Measurements from ENCODE around the gene ERGIC2.
"Not testable (repeated sequence)": the region's sequence is repeated elsewhere in the genome, so short reads cannot be mapped to it uniquely, and the experiment has no call there.

The ERGIC2 gene

GRCh38 chr12:29380536-29381523 is at the start of gene ERGIC2:
TSS of gene ERGIC2 (minus strand) at chr12:29381172. CDS start at chr12:29371633, 9,539 bp downstream.
- DNase-seq, result peak; percentile 96

DNA sequence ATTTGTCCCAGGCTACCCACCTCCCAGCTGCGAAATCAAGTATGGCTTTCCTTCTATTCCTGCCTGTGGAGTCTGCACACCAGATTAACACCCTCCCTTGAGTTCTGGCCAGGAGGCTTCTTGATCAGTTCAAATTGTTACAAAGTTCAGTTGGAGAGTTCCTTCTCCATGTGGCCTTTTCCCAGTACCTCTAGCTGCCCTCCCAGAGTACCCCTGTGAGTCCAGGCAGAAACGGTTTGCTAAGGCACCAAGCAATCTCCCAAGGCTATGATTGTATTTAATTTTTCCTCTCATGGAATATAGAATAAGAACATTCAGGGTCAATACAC is 49.7 kb upstream of the ERGIC2 start:
- no peak for DNase-seq

DNA sequence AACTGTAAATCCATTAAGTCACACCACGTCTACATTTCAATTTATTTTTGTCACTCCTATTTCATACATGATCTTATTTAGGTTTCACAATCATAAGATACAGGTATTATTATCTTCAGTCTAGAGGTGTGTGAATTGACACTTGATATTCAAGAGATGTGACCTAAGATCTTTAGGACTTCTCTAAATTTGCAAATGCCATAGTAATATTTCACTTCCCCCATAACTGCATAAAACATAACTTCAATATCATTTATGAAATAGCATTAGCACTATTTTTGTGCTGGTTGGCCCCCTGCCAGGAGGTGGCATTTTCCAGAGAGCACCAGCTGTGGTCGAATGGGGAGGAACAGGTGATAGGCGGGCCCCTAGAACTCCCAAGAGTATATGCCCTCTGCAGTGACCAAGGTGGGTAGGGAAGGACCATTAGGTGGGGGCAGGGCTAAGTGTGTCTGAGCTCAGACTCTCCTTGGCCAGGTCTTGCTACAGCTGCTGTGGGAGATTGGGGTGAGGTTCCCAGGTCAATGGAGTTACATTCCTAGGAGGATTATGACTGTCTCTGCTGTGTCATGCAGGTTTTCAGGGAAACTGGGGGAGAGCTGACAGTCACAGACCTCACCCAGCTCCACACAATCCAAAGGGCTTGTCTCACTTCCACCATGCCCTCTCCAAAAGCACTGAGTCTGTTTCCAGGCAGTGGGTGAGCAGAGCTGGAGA is 49.2 kb upstream of the ERGIC2 start:
- DNase-seq, result no peak

DNA sequence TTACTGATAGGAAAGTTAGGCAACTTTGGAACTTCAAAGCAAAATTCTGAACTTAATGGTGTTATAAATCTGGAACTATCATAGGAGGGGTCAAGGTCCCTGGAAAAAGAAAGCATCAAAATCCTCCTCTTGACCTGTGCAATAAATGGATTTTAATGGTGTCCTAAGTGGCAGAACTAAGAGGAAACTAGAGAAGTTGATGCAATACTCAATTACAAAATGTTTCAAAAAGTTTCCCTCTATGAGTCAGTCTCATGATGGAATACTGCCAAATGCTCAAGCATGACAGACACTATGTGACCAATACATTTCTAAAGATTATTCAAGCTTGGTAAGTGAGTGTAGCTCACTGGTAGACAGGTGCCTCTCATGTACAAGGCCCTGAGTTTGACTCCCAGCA is 47.7 kb upstream of the ERGIC2 start:
- no peak for DNase-seq

DNA sequence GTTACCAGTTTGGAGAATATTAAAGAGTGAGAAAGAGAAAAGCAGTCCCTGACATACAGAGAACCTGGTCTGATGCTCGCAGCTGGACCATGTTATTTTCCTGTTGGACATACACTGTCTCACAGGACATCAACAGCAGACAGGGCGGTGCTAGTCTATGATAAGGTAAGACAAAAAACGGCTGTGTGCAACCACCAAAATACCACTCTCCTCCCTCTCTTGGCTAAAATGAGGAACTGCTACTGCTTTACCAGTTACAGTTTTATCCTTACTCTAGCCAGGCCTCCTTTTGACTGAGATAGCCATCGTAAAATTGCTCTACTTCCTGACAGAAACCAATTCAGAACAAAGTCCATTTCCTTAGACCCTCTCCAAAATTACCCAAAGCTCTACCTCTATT is 47.0 kb upstream of the ERGIC2 start:
- no peak for DNase-seq

GRCh38 chr12:29426498-29426897 is 45.5 kb upstream of the ERGIC2 start:
- no peak for DNase-seq

GRCh38 chr12:29425722-29426121 is 44.8 kb upstream of the ERGIC2 start:
- DNase-seq, result no peak

GRCh38 chr12:29416748-29417147 is 35.8 kb upstream of the ERGIC2 start:
- DNase-seq, result no peak

GRCh38 chr12:29415111-29415510 is 34.1 kb upstream of the ERGIC2 start:
- DNase-seq, result no peak

GRCh38 chr12:29414368-29414767 is 33.4 kb upstream of the ERGIC2 start:
- DNase-seq, result no peak

GRCh38 chr12:29405561-29405960 is 24.6 kb upstream of the ERGIC2 start:
- DNase-seq, result no peak

DNA sequence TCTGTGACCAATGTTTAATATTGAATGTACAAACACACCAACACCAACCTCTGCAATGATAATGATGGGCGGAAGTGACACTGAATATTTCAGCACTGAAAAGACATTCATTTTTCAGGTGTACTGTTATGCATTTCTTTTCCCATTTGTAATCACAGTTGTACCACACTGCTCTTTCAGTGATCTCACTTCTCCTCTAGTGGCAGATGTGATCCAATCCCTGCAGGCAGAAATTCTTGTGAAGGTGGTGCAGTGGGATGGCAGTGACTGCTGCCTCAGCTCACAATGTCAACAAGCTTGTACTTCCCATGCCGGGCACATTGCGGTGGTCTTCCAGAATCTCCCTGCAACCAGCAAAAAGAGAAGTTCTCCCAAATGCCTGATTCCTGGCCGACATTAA is 23.0 kb upstream of the ERGIC2 start:
- no peak for DNase-seq

GRCh38 chr12:29402437-29402836 is 21.5 kb upstream of the ERGIC2 start:
- no peak for DNase-seq

GRCh38 chr12:29398495-29398894 is 17.5 kb upstream of the ERGIC2 start:
- DNase-seq, result no peak

- DNase-seq, result no peak
These were observed 15.8 kb upstream of the ERGIC2 start for GRCh38 chr12:29396774-29397173.

GRCh38 chr12:29395356-29395755 is 14.4 kb upstream of the ERGIC2 start:
- no peak for DNase-seq

GRCh38 chr12:29390419-29390818 is 9.4 kb upstream of the ERGIC2 start:
- not testable (repeated sequence) for DNase-seq

DNA sequence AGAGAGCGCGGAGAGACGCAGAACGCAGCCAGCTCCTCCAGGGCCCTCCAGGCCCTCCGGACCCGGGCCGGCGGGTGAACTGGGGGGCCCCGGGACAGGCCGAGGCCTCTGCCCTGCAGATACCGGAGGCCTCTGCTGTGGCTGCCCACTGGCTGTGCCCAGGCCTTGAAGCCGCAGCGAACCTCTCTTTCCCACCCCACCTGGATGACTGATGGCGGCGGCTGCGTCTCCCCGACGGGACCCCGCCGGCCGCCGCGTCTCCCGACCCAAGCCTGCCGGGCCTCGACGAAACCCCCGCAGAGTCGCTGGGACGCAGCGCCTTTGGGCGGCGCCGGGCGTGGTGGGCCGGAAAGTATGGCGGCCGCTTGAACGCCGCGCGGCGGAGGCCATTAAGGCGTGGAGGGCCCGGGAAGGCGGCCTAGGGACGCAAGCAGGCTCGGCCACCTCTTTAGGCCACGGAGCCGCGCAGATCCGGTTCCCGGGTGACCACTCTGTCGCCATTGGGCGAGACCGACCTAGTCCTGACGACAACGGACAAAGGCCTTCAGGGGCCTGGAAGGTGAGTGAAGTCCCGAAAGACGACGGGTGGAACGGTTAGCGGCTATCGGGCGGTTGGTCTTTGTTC is 8.4 kb upstream of the ERGIC2 start:
- no peak for DNase-seq

GRCh38 chr12:29386084-29386680 is 5.2 kb upstream of the ERGIC2 start:
- DNase-seq, result not testable (repeated sequence)

DNA sequence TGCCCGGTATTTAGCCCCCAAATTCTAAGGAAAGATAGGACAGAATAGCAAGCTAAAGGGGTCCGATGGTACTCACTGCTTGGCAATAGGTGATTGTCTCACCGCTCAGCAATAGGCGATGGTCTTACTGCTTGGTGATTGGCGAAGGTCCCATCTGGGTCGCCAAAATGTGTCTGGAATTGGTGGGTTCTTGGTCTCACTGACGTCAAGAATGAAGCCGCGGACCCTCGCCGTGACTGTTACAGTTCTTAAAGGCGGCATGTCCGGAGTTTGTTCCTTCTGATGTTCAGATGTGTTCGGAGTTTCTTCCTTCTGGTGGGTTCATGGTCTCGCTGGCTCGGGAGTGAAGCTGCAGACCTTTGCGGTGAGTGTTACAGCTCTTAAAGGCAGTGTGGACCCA is 4.2 kb upstream of the ERGIC2 start:
- DNase-seq, result not testable (repeated sequence)

DNA sequence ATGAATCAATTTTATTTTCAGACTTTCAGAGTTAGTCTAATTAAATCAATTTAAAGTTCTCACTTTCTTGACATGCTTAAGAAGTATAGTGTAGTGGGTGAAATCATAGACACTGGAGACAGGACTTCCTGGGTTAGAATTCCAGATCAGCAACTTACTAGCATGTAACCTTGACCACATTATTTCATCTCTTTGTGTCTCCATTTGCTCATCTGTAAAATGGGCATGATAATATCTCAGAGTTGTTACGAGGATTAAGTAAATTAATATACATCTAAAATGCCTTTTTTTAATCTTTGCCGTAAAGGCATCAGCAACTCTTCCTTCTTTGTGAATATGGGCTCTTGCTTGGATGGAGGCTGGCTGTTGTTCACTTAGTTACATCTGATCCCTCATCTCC is 1.3 kb upstream of the ERGIC2 start:
- DNase-seq, result no peak

DNA sequence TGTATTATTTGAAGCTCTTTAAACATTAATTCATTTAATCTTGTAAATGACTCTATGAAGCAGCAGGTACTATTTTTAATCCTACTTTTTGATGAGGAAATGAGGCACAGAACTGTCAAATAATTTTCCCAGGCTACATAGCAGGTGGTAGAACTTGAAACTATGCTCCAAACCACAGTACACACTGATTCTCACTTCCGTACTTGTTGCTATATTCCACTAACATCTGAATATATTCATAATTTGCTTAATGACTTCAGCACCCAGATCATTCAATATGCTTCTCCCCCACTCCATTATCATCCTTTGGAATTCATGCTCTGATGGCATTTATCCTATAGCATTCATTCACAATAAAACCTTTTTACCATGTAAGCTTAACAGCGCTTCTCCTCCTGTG is 4.9 kb downstream of the ERGIC2 start:
- no peak for DNase-seq

DNA sequence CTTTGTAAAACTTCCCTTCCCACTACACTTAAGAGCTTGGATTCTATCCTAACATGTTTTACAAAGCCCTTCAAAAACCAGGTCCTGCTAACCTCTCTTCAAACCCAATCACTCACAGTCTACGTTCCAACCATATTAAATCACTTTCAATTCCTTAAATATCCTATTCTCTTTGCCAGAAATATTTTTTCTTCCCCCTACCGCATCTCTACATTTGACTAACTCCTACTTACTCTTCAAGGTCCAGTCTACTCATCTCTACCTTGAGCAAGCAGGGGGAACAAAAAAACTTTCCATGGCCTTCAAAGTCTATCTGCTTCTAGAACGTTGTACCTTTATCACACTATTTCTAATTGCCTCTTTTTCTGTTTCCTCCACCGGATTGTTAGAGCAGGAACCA is 6.1 kb downstream of the ERGIC2 start:
- DNase-seq, result no peak
